Measurements from ENCODE around the gene OR4N5.

DNA sequence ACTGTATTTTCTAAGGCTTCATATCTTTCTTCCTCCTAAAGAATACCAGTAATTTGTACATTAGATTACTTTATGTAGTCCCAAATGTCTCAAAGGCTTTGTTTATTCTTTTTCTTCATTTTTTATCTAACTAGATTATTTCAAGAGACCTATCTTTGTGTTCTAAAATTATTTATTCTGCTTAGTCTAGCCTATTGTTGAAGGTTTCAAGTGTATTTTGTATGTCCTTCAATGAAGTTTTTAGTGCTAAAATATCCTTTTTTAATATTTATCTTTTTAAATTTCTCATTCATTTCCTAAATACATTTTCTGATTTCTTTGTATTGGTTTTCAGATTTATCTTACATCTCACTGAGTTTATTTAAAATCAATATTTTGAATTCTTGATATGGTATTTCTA lies 25.8 kb downstream of the OR4N5 start:
- TF ChIP-seq RARB (CRISPR knock-in tag; IDR thresholded peaks at IDR 0.05) (no peak), GLIS3 (CRISPR knock-in tag; IDR thresholded peaks at IDR 0.05) (no peak), ZFP30 (CRISPR knock-in tag; IDR thresholded peaks at IDR 0.05) (no peak)

All from SK-N-SH treated with all-trans-retinoic acid at 6 μM for 48 hours (cell line).